SH-SY5Y (cell line): Measurements from ENCODE around the gene ARL8B.

ENCODE experiments used
- GATA2 ChIP-seq: IDR thresholded peaks from 2 replicates; pipeline ENCODE4 v1.6.1; 2011; ENCODE audit warnings: mild to moderate bottlenecking, low read depth, low read length
- GATA3 ChIP-seq: IDR thresholded peaks from 2 replicates; pipeline ENCODE4 v1.6.1; 2011; ENCODE audit warnings: low read depth, mild to moderate bottlenecking, low read length, moderate library complexity

Gene ARL8B

GRCh38 chr3:5136919-5137429, 14.9 kb downstream of the ARL8B start:
- TF ChIP-seq GATA2, result no peak

- TF ChIP-seq GATA3 (no peak), GATA2 (no peak)
These were observed 16.3 kb downstream of the ARL8B start for GRCh38 chr3:5138214-5138981.

GRCh38 chr3:5140230-5140621, 18.1 kb downstream of the ARL8B start:
- TF ChIP-seq GATA2, result no peak
- no peak for TF ChIP-seq GATA3

GRCh38 chr3:5140839-5141238, 18.7 kb downstream of the ARL8B start:
- TF ChIP-seq GATA3, result no peak
- TF ChIP-seq GATA2, result no peak

GRCh38 chr3:5141760-5142159, 19.7 kb downstream of the ARL8B start:
- TF ChIP-seq GATA3 (no peak), GATA2 (no peak)

GRCh38 chr3:5143464-5143863, 21.4 kb downstream of the ARL8B start:
- TF ChIP-seq GATA2 (no peak), GATA3 (no peak)

GRCh38 chr3:5144316-5144994, 22.4 kb downstream of the ARL8B start:
- TF ChIP-seq GATA3, result no peak

- no peak for TF ChIP-seq GATA3
- no peak for TF ChIP-seq GATA2
These were observed 23.0 kb downstream of the ARL8B start for GRCh38 chr3:5145120-5145519.

- TF ChIP-seq GATA3 (no peak), GATA2 (no peak)
These were observed 27.3 kb downstream of the ARL8B start for GRCh38 chr3:5149306-5149880.

DNA sequence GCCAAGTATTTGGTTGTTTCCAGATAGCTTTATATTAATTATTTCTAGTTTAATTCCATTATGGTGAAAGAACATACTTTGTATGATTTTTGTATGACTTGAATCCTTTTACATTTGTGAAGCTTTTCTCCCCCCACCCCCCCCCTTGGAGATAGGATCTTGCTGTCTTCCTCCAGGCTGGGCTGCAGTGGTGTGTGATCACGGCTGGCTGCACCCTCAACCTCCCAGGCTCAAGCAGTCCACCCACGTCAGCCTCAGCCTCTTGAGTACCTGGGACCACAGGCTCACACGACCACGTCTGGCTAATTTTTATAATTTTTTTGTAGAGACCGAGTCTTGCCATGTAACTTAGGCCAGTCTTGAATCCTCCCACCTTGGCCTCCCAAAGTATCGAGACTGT, 29.5 kb downstream of the ARL8B start:
- no peak for TF ChIP-seq GATA2
- TF ChIP-seq GATA3, result no peak

DNA sequence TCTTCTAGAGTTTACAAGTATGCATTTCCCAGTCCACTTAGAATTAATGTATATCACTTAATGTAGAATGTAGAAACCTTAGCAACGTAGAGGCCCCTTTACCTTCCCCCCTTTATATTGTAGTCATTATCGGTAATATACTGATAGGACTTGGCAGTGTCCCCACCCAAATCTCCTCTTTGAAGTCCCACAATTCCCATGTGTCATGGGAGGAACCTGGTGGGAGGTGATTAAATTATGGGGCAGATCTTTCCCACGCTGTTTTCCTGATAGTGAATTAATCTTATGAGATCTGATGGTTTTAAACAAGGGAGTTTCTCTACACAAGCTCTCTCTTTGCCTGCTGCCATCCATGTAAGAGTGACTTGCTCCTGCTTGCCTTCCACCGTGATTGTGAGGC, 31.0 kb downstream of the ARL8B start:
- TF ChIP-seq GATA2 (no peak), GATA3 (no peak)

GRCh38 chr3:5155241-5155640, 33.1 kb downstream of the ARL8B start:
- no peak for TF ChIP-seq GATA2
- TF ChIP-seq GATA3, result no peak

GRCh38 chr3:5160321-5160720, 38.2 kb downstream of the ARL8B start:
- TF ChIP-seq GATA3, result no peak
- TF ChIP-seq GATA2, result no peak

DNA sequence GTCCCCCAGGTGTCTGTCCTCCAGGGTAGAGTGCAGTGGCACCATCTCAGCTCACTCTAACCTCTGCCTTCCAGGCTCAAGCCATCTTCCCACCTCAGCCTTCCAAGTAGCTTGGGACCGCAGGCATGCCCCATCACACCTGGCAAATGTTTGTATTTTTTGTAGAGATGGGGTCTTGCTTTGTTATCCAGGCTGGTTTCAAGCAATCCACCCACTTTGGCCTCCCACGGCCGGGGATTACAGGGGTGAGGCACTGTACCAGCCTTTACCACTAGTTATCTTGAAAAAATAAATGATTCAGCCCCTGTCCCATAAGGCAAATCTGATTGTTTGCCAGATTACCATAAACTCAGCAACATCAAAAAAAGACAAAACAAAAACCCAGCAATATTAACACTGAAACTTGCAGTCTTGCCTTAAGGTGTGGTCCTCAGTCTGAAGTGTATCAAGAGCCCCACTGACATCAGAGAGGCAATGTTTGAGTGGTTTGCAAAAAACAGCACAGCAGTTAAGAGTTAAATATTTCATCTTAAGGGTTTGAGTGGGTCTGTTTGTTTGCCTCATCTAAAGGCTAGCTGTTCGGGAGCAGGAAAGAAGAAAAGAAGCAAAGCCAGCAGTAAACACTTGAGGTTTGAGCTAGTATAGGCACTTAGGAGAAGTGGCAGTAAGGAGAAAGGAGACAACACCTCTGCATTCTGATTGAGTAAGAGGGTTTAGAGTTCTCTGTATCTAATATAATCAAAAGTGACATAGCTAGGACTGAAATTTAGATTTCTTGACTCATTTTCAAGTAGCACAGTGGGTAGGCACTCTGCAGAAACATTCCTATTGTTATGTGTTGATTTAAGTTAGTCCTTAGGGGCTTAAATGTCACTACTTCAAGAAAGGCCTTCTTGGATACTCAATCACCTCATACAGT, 39.1 kb downstream of the ARL8B start:
- TF ChIP-seq GATA2 (no peak), GATA3 (no peak)
